ENCODE measurements around the gene NPBWR2.
A peak's percentile ranks its signal among the peaks of the same experiment; 100 is the strongest.

GRCh38 chr20:64062596-64063388 lies 44.6 kb downstream of the NPBWR2 start, which contains the start of gene TCEA2:
- TF ChIP-seq CTCF (IDR thresholded peaks at IDR 0.05) (peak in 1 of 6 experiments; percentile 30), POLR2A (IDR thresholded peaks at IDR 0.05) (peak in 3 of 4 donors; percentile 5 to 85 (median 79))
